ENCODE measurements around the gene TMEM169.

- TF ChIP-seq BRCA1 (CRISPR knock-in tag; IDR thresholded peaks at IDR 0.05) (no peak), BCLAF1 (IDR thresholded peaks at IDR 0.05) (no peak), CBX2 (IDR thresholded peaks at IDR 0.05; ENCODE audit: low read depth, low read length) (no peak), CBX2 (CRISPR knock-in tag; IDR thresholded peaks at IDR 0.05; ENCODE audit: low read depth) (no peak), DMAP1 (CRISPR knock-in tag; IDR thresholded peaks at IDR 0.05) (no peak), EZH2 (conservative IDR thresholded peaks at IDR 0.05; ENCODE audit: low read depth, low read length) (no peak)
Measured at GRCh38 chr2:216075510-216076485, 5.9 kb upstream of the TMEM169 start.
